CD4-positive, alpha-beta T cell treated with Interleukin-4 for 4 hours (primary cell): ENCODE data around the gene TRABD.
A peak's percentile ranks its signal among the peaks of the same experiment; 100 is the strongest.

Experiments
- DNase-seq: peaks from one replicate; pipeline ENCODE4 v3.0.0-alpha.2; 2020

The TRABD gene

DNA sequence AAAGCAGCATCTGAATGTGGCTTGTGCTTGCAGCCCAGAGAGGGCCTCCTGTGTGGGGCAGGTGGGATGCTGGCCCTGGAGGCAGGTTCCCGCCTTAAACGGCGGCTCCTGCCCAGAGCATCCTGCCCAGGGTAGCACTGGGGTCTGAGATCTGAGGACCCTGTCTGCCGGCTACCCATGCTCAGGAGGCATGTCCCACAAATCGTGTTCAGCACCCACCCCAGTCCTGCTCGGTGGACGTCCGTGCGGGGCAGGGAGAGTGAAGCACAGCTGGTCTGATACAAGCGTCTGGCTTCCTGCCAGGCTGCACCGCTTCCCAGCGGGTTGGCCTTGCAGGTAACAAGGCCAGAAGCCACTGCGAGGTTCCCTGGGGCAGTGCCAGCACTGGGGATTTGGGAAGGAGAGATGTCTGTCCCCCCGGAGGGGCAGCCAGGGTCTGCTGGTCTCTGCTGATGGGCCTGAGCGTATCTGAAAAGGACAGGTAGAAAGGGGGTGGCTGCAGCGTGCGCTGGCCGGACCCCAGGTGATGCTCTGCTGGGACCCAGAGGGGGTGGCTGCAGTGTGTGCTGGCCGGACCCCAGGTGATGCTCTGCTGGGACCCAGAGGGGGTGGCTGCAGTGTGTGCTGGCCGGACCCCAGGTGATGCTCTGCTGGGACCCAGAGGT lies 3.6 kb downstream of the TRABD start:
- no peak for DNase-seq

DNA sequence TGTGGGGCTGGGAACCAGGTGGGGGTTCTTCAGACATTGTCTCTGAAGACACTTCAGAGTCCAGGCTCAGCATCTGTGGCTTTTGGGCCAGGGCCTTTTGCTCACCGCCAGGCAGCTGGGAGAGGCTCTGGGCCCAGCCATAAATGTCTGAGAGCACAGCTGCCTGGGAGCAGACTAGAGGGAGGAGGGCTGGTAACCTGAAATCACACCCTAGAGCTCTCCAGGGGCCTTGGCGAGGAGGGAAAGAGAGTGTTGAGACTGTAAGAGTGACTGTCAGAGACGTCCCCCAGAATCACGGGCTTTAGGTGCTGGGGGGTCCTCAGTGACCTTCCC lies 4.1 kb downstream of the TRABD start:
- no peak for DNase-seq

DNA sequence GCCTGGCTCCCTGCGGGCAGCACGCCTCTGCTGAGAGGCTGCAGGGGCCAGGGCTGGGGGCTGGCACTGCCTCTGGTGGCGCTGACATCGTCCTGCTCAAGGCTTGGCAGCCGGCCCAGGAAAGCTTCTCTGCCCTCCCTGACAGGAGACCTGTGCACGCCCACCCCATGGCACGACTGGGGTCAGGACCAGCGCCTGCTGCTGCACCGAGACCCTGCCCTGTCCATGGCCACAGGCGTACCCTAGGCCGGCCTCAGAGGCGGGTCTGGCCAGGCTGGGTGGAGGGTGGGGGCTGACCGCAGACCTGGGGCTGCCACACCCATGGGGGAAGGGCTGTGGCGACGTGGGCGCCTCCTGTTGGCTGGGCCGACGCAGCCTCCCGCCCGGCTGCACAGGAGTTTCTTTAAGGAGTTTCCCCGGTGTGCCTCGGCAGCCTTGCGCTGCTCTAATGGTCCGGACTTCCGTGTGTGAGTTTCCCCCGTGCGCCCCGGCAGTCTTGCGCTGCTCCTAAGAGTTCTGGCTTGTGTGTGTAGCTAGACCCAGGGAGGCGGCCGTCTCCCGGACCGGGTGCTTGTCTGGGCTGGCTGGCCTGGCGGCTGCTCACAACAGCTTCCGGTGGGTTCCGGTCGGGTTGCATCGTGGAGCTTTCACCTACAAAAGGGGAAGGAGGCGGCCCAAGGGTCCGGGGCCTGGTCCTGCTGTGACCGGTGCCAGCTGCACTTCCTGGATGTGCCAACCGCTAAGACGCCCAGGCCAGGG lies 4.6 kb downstream of the TRABD start:
- DNase-seq = peak; percentile 85

DNA sequence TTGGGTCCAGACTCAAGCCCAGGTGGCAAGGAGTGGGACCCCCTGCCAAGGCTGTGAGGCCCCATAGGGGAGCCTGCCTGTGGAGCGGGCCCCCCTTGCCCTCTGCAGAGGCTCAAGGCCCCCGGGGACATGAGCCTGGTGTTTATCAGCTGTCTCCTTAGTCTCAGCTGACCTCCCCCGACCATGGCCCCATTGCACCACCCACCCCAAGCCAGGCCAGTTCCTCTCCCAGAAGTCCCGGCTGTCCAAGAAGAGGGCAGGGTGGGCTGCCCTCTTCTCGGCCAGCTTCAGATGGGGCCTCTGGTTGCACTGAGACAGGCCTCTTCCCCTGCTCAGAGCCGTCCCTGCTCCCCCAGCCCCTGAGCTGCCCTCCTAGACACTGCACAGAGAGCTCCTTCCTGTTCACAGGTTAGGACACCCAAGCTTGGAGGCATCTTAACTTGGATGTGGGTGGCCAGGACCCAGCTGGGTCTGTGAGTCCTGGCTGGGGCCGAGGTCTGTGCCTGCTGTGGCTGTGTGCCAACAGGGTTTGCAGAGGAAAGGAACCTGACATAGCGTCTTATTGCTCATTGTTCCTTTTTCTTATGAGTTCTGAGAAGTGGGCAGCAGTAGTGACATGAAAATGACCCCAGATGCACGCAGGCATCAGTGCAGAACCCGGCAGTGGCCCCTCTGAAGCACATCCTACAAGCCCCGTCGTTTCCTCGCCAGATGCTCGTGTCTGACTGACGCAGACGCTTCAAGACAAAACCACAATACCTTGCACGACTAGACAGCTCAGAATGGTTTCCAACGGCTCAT lies 5.4 kb downstream of the TRABD start:
- peak; percentile 86 for DNase-seq

DNA sequence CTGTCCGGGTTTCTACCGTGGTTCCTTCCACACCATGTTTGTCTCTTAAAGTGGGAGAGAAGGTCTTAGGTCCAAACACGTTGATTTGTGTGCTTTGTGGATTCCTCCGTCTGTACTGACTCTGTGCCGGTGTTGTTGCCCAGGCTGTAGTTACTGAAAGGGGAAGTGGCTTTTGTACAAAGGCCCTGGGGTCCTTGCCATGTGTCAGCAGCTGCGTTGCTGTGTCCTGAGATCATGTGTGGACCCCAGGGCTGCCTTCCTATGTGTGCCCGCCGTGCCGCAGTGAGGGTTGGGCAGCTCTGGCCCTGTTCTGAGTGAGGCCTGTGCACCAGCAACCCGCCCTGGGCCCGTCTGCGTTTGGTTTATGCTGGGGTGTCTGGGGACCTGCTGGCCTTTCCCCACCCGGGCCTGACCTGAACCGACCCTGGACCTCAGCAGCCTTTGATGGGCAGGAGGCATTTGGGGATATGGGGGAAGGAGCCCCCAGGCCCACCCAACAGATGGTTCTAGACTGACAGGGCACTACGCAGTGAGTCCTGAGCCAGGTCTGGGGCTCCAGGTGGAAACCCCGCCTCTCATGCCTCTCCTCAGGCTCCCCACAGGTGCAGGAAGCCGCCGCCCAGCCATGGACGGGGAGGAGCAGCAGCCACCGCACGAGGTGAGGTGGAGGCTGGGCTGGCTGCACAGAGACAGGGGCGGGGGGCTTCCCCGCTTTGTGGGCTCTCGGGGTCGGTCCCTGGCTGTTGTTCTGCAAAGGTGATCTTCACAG lies 6.9 kb downstream of the TRABD start:
- DNase-seq = peak; percentile 49

DNA sequence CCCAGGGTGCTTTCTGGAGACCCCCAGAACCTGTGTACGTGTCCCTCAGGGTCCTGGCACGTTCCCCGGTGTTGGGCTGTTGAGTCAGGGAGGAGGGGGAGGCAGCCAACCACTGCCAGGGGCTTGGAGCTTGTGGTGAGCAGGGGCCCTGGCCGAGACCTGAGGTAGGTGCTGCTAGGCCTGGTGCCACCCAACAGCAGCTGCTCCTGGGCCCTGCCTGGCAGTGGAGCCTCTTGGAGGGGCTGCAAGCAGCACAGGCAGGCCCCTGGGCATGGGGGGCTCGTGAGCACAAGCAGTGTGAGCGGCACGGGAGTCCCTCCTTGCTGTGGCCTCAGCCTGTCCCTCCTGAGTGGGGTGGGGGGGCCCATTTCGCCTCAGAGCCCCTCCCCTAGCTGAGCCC lies 7.9 kb downstream of the TRABD start:
- no peak for DNase-seq

DNA sequence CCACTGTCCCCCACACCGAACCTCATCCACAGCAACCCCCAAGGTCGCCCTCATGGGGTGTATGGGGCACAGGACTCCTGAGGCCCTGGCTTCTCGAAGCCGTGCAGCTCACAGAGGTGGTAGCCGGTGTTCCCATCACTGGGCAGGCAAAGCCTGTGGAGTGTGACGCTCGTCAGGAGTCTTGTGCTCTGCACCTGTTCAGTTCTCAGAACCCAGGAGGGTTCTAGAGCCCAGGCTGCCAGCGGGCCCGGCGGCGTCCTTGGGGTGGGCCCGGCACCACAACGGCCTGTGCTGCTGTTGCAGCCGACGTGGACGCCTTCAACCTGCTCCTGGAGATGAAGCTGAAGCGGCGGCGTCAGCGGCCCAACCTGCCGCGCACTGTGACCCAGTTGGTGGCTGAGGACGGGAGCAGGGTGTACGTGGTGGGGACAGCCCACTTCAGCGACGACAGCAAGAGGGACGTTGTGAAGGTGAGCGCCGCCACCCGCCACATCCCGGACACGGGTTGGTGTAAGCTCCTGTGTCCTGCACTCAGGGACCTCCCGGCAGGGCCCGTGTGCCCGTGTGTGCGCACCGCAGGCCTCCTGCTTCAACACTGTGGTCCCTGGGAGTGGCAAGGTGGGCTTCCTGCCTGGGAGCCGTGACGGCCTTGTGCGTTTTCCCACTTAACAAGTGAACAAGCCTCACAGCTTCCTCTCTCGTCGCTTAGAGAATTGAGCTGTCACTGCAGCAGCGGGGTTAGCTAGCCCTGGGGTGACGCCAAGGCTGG lies 8.5 kb downstream of the TRABD start:
- no peak for DNase-seq

DNA sequence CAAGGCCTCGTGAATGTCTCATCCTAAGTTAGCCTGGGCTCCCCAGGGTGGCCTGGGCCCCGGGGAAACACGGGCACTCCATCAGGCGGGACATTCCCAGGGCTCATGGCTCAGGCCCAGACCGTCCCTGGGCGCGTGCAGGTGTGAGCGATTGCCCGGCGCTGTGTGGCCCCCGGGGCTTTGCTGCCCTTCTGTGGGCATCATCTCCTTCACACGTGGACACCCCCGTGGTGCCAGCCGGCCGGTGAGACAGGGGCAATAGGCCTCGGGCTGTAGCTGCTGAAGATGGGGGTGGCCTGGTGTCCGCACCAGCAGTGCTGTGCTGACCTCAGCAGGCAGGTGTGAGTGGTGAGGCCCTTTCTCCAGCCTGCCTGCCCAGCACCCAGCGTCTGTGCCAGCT lies 10.5 kb downstream of the TRABD start:
- DNase-seq = no peak

DNA sequence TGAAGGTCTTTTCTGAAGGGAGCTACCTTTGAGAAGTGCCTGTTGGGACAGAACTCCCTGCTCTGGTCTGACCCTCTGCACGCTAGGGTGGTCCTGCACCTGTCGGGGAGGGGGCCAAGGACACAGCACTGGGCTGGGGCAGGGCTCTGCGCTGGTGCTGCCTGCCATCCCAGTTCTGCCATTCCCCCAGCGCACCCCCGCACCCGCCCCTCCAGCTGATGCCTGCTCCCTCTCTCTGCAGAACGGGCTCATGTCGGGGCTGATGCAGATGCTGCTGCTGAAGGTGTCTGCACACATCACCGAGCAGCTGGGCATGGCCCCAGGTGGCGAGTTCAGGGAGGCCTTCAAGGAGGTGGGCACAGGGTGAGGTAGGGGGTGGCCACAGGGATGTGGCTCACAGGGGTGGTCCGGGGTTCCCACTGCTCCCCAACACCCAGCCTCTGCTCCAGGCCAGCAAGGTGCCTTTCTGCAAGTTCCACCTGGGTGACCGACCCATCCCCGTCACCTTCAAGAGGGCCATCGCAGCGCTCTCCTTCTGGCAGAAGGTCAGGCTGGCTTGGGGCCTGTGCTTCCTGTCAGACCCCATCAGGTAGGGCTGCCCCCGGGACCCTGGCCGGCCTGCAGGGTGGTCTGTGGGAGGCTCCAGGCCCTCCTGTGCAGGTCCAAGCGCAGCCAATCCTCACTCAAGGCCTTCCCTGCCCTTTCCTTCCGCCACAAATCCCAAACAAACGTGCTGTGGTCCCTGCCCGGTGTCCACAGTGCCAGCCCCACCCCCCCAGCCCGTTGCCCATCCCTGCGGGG lies 11.5 kb downstream of the TRABD start:
- no peak for DNase-seq

DNA sequence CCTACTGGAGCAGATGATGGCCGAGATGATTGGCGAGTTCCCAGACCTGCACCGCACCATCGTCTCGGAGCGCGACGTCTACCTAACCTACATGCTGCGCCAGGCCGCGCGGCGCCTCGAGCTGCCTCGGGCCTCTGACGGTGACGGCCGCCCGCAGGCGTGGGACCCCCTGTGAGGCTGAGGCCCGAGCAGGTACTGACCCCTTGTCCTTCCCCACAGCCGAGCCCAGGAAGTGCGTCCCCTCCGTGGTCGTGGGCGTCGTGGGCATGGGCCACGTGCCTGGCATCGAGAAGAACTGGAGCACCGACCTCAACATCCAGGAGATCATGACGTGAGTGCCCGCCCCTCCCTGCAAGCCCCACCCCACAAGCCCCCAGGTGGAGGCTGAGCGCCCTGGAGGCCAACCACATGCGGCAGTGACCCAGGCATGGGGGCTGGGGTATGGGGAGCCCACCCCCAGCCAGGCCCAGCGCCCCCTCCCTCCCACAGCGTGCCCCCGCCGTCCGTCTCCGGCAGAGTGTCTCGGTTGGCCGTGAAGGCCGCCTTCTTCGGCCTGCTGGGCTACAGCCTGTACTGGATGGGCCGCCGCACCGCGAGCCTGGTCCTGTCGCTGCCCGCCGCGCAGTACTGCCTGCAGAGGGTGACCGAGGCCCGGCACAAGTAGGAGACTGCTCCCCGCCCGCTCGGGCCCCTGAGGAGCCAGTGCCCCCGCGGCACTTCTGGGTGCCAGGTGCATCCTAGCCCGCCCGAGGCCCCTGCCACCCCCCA lies 12.3 kb downstream of the TRABD start:
- no peak for DNase-seq

DNA sequence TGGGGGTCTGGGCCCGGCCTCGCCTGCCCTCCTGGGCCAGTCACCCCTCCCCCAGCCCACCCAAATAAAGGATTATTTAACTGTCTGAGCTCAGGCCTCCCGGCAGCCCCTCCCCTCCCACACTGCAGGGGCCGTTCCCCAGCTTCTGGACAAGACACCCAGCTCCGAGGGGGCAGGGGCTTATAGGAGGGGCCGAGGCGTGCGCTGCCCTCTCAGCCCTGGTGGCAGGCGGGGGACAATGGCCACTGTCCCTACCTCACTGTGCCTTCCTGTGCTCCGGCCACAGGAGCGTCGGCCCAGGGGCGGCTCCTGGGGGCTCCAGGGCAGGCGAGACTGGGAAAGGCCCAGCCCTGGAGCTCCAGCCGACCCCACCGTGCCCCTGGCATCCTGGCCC lies 12.9 kb downstream of the TRABD start:
- DNase-seq = no peak

DNA sequence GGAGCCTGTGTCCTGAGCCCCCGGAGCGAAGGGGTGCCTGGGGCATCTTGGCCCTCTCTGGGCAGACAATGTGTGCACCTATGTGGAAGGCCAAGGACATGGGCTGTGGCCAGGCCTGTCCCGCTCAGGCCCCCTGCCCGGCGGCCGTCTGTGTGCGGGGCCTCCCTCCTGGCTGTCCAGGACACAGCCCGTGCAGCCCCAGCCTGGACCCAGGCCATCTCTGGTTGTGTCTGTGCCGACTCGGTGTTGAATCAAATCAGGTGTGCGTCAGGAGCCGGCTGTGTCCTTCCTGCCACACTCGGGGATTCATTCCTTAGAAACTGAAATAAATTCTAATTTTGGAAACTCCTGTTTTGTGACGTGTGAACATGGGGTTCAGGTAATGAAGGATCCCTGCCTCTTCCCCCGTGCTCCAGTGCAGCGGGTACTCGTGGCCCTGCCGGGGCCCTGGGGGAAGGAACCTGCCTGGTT lies 13.6 kb downstream of the TRABD start:
- no peak for DNase-seq

DNA sequence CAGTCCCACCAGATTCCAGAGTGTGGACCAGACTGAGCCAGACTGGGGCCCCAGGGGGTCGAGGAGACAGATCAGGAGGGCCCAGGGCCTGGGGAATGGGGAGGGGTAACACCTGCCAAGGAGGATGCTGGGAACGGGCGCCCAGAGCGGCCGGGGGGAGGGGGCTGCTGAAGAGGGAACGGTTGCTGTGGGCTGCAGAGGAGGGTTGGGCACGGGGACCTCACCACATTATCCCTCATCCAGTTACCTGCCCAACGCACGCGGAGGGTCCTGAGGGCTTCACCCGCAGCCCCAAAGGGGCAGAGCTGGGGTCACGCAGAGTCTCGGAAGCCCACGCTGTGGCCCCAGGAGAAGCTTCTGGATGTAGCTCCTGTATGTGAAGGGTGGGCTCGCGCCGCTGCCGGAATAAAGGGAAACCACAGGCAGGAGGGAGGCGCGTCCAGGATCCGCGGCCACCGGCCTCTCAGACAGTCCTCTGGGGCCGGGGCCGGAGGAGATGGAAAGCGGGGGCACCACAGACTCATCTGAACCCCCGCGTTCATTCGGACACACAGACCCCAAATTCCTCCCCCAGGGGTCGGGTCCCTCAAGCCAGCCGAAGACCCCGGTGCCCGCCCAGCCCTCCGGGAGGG lies 14.2 kb downstream of the TRABD start:
- DNase-seq = no peak

DNA sequence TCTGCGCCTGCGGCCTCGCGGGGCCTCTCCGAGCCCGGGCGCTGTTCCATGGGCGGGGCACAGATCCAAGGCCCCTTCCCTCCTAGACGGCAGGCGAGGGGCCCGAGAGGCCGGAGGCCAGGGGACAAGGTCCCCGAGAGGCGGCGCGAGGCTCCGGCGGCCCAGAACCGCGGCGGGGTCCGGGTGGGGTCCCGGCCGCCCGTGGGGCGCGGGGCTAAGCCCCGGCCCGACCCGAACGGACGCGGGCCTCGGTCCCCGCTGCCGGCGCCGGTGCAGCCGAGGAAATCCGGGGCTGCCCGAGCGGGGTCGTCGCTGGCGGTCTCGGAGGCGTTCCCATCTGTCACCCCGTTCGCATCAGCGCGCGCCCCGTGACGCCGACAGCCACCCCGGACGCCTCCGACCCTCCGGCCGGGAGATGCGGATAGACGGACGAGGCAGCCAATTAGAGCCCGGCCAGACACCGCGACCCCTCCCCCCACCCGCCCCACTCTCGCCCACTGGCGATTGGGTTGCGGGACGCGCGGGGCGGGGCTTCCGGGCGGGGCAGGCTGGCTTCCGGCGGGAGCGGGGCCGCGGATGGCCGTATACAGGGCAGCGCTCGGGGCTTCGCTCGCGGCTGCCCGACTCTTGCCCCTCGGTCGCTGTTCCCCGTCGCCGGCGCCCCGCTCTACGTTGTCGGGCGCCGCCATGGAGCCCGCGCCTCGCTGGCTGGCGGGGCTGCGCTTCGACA lies 14.9 kb downstream of the TRABD start, which contains the start of gene SELENOO:
SELENOO (plus strand) TSS at position 551 of the 730 bp plus-strand sequence; CDS start at position 577, 26 bp downstream.
- DNase-seq = peak; percentile 91

DNA sequence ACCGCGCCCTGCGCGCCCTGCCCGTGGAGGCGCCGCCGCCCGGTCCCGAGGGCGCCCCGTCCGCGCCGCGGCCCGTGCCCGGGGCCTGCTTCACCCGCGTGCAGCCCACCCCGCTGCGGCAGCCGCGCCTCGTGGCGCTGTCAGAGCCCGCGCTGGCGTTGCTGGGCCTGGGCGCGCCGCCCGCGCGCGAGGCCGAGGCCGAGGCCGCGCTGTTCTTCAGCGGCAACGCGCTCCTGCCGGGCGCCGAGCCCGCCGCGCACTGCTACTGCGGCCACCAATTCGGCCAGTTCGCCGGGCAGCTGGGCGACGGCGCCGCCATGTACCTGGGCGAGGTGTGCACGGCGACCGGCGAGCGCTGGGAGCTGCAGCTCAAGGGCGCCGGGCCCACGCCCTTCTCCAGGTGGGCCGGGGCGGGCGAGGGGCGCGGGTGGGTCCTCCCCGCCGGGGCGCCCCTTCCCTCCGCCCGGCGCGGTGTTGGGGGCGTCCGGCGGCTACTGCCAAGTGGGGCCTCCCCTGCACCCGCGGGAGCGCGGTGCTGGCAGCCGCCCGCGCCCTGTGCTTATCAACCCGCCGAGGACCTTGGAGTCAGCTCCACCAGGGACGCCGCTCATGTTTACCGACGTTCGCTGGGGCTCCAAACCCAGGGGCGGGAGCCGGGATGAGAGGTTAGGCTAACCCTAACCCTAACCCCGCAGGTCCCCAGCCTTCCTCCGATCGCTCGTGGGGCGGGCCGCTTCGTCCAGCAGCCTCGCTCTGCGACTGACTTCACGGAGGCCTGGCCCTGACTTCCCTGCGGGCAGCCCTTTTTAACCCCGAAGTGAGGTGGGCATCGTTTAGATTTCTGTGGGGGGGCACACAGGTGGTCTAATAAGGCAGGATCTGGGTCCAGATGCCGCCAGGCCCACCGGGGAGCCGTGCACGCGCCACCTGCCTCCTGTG lies 15.7 kb downstream of the TRABD start:
- no peak for DNase-seq

DNA sequence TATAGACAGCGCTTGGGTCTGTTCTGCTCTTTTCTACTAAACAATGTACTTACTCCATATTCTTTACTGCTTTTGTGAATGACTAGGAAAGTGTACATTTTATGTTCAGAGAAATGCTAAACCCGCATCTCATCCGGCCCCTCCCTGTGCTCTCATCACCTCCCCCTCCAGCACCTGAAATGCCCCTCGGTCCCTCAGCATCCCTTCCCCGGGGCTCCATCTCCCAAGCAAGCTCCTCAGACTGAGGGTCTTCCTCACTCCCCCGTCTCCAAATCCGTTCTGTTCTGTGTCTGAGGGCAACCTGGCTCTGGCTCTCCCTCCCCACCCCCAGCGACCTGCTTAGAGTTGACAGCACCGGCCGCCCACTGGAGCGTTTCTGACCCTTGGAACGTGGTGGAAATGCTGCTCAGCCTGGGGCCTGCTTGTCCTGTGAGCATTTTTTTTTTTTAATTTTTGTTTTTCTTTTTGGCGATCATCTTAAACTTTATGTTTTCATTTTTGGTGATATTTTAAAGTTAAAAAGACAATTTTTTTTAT lies 16.5 kb downstream of the TRABD start:
- DNase-seq = no peak

DNA sequence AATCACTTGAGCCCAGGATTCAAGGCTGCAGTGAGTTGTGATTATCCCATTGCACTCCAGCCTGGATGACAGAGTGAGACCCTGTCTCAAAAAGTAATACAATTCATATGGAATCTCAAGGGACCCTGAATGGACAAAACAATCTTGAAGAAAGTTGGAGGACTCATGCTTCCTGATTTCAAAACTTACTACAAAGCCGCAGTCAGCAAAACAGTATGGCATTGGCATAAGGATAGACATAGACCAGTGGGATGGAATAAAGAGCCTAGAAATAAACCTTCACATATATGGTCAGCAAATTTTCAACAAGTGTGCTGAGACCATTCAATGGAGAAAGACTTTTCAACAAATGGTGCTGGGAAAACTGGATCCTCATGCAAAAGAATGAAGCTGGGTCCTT lies 17.6 kb downstream of the TRABD start:
- DNase-seq = no peak

DNA sequence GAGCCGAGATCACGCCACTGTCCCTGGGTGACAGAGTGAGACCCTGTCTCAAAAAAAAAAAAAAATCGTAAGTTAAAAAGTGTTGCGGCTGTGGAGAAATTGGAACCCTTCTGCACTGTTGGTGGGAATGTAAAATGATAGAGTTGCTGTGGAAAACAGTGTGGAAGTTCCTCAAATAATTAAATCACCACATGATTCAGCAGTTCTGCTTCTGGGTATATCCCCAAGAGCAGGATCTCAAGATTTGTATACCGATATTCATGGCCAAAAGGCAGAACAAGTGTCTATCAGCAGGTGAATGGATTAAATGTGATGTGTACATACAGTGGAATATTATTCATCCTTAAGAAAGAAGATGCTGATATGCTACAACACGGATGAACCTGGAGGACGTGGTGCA lies 18.9 kb downstream of the TRABD start:
- DNase-seq = no peak
